Measurements from ENCODE around the gene MAB21L3.

DNA sequence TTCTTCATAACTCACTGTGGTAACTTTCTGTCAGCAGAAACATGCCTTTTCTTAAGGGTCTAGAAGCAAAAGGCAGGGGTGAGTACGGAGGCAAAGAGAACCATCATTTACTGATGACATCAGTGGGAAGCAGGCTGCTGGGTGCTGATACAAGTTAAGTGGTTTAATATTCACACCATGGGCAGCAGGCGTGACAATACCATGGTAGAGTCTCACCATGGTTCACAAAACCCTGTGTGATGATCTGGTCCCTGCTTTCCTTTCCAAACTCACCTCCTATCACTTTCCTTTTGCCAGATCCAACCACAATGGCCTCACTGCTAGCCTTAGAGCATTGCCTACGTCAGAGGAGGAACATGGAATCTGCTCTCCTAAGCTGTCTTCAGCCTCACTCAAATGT lies 8.7 kb downstream of the MAB21L3 start:
- TF ChIP-seq, protein P1, sequence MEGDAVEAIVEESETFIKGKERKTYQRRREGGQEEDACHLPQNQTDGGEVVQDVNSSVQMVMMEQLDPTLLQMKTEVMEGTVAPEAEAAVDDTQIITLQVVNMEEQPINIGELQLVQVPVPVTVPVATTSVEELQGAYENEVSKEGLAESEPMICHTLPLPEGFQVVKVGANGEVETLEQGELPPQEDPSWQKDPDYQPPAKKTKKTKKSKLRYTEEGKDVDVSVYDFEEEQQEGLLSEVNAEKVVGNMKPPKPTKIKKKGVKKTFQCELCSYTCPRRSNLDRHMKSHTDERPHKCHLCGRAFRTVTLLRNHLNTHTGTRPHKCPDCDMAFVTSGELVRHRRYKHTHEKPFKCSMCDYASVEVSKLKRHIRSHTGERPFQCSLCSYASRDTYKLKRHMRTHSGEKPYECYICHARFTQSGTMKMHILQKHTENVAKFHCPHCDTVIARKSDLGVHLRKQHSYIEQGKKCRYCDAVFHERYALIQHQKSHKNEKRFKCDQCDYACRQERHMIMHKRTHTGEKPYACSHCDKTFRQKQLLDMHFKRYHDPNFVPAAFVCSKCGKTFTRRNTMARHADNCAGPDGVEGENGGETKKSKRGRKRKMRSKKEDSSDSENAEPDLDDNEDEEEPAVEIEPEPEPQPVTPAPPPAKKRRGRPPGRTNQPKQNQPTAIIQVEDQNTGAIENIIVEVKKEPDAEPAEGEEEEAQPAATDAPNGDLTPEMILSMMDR (conservative IDR thresholded peaks at IDR 0.05; ENCODE audit: low read depth, low read length), result no peak
- TF ChIP-seq EZH2 (IDR thresholded peaks at IDR 0.05; ENCODE audit: low read length, unreplicated experiment) (no peak), EZH2phosphoT487 (IDR thresholded peaks at IDR 0.05; ENCODE audit: borderline replicate concordance, low read length) (no peak)

All from PC-3 (cell line).